Ovary (tissue), 9 donors: ENCODE results near the gene ADD1. TPM values are rescaled to one million over a fixed set of nuclear protein-coding genes. Genes with fewer than 3 reads are reported as not detected.

Source experiments
- DNase-seq, 5 donors: peaks; one replicate each; pipeline ENCODE4 v3.0.0-alpha.2; 2019 to 2020
- H3K27ac ChIP-seq, 2 donors: fragments of 200-600 bp; one replicate each; pipeline versions ENCODE4 v1.5.1 to v1.8.0; 2019 to 2022
- H3K27me3 ChIP-seq: fragments of 200-600 bp; one replicate; pipeline ENCODE4 v1.8.0; 2022
- H3K36me3 ChIP-seq: fragments of 200-600 bp; sonication (generic); one replicate; pipeline ENCODE4 v1.5.1; 2019
- H3K4me1 ChIP-seq: one replicate; pipeline ENCODE4 v1.8.1; 2013; ENCODE audit warnings: mild to moderate bottlenecking, moderate library complexity; ENCODE audit not compliant: insufficient read depth
- H3K4me3 ChIP-seq: fragments of 200-600 bp; sonication (generic); one replicate; pipeline ENCODE4 v1.5.1; 2017
- H3K9me3 ChIP-seq, 2 donors: fragments of 200-600 bp in 1 of 2; sonication (generic) in 1 of 2; one replicate each; pipeline versions ENCODE4 v1.5.1 to v1.8.1; 2013 to 2019; ENCODE audit warnings: mild to moderate bottlenecking in 1 of 2, moderate library complexity in 1 of 2
- EP300 ChIP-seq: sonication (generic); formaldehyde crosslinking; IDR thresholded peaks from one replicate; pipeline ENCODE4 v1.6.1; 2017; ENCODE audit warnings: antibody characterized with exemption
- POLR2A ChIP-seq: fragments of 450-650 bp; IDR thresholded peaks from one replicate; pipeline ENCODE4 v1.6.1; 2017; ENCODE audit warnings: antibody characterized with exemption, mild to moderate bottlenecking, moderate library complexity
- WGBS, 3 donors: extraction: QIAGEN DNeasy Blood & Tissue Kit in 1 of 3; methylation state at CpG; one replicate each; pipeline versions ENCODE4 v1.1.5 to v1.1.7; 2013 to 2017; 5-methylcytosine and 5-hydroxymethylcytosine counted together
- intact Hi-C, 4 donors: fragments of 100-400 bp; cut with DNase I; formaldehyde crosslinking; loops; one replicate each; pipeline versions ENCODE4 v1.11.0 to v1.15.1; 2022 to 2023
- polyA plus RNA-seq, 2 donors: library from polyadenylated mRNA; stranded (reverse); fragments of 200-250 nt in 1 of 2; fragments of 350-450 nt in 1 of 2; fragmentation: Illumina TruSeq in 1 of 2; extraction: RNeasy Lipid Tissue Mini Kit (QIAGEN cat#74804) in 1 of 2; gene quantifications; one replicate each; pipeline ENCODE4 v1.2.3, GENCODE V29; 2013 to 2014
- total RNA-seq, 7 donors: library from RNA; depleted of rRNA in 2 of 7; stranded (reverse); fragments of >200 nt in 2 of 7; fragmentation: NEBNext Ultra II Directional in 3 of 7; extraction: Animal tissue kit (Norgen Biotek cat#: 25700) in 3 of 7; gene quantifications; one replicate each; pipeline versions ENCODE4 v1.1.0 to v1.2.4, GENCODE V29; 2016 to 2023
- TF ChIP-seq, protein P1 (sequence below), 3 donors: fragments of 450-650 bp in 2 of 3; fragments of 200-600 bp in 1 of 3; IDR thresholded peaks; one replicate each; pipeline versions ENCODE4 v1.5.1 to v1.8.0; 2016 to 2022; ENCODE audit warnings: antibody characterized with exemption in 3 of 3, mild to moderate bottlenecking in 1 of 3
- donor health status: DM: no; HTN: no; CAD: no; lungs with moderate emphysema.
- donor health status: DM: no; HTN: no; CAD: no.
- donor health status: Bipolar disorder and iron deficiency.
- donor health status: DM: yes; HTN: yes; CAD: no.
- donor health status: DM: no; HTN: no; CAD: no.
- donor health status: DM: yes; HTN: yes; CAD: no.

The ADD1 gene
- total and polyA plus RNA-seq, 9 donors = 166 to 447 (median 365) TPM

DNA sequence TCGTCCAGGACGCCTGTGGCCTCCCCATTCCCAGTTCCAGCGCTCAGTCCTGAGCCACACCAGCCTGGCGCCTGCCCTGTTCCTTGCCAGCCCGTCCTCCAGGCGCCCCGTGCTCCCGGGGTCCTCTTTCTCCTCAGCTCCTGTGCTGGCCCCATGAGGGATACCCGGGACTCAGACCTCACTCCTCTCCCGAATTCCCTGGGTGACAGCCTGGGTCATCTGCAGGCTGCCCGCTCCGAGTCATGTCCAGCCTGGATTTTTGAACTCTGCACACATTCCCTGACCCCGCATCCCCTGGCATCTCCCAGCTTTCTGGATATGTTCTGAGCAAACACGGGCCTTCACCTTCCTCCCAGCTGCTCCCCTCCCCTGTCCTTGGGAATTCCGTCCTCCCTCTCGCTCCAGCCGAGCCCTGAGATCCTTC lies 14.9 kb upstream of the ADD1 start:
- DNase-seq = peak in 1 of 5 donors; percentile 10
- WGBS, 3 donors = 85 to 91% (median 86%) methylated on average over 17 of the region's 17 CpGs
- no peaks in the 10 kb centered on the region for H3K36me3 ChIP-seq

DNA sequence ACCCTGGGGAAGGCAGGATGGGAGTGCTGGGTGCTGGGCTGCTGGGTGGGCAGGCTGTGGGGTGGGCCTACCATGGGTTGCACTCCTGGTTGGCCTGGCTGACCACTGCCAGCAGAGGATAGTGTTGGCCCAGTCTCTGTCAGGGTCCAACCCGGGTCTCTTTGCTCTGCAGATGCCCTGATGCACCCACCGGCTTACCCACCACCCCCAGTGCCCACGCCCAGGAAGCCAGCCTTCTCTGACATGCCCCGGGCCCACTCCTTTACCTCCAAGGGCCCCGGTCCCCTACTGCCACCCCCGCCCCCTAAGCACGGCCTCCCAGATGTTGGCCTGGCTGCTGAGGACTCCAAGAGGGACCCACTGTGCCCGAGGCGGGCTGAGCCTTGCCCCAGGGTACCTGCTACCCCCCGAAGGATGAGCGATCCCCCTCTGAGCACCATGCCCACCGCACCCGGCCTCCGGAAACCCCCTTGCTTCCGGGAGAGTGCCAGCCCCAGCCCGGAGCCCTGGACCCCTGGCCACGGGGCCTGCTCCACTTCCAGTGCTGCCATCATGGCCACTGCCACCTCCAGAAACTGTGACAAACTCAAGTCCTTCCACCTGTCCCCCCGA lies 14.2 kb upstream of the ADD1 start:
- Histone ChIP-seq H3K9me3 (no peaks in the 10 kb centered on the region), H3K4me3 (no peak overlapping the region), H3K4me1 (no peaks in the 10 kb centered on the region), H3K36me3 (no peaks in the 10 kb centered on the region), H3K27ac (no peak overlapping the region), H3K27me3 (no peaks in the 10 kb centered on the region)
- DNase-seq = peak in 3 of 5 donors; percentile 11 to 28 (median 14)
- intact Hi-C loops = no loop called here
- 86 to 94% (median 93%) methylated on average over 18 of the region's 18 CpGs for WGBS, 3 donors
- TF ChIP-seq POLR2A = no peak
- TF ChIP-seq EP300 = no peak
- TF ChIP-seq, protein P1, sequence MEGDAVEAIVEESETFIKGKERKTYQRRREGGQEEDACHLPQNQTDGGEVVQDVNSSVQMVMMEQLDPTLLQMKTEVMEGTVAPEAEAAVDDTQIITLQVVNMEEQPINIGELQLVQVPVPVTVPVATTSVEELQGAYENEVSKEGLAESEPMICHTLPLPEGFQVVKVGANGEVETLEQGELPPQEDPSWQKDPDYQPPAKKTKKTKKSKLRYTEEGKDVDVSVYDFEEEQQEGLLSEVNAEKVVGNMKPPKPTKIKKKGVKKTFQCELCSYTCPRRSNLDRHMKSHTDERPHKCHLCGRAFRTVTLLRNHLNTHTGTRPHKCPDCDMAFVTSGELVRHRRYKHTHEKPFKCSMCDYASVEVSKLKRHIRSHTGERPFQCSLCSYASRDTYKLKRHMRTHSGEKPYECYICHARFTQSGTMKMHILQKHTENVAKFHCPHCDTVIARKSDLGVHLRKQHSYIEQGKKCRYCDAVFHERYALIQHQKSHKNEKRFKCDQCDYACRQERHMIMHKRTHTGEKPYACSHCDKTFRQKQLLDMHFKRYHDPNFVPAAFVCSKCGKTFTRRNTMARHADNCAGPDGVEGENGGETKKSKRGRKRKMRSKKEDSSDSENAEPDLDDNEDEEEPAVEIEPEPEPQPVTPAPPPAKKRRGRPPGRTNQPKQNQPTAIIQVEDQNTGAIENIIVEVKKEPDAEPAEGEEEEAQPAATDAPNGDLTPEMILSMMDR (IDR thresholded peaks at IDR 0.05) = no peak

More for the DNA sequence above, 14.9 kb upstream of the ADD1 start:
- intact Hi-C loops = no loop called here
- Histone ChIP-seq H3K9me3 (no peaks in the 10 kb centered on the region), H3K4me1 (no peaks in the 10 kb centered on the region), H3K27ac (no peak overlapping the region), H3K4me3 (no peak overlapping the region), H3K27me3 (no peaks in the 10 kb centered on the region)
- TF ChIP-seq, protein P1 (IDR thresholded peaks at IDR 0.05) = no peak
- TF ChIP-seq POLR2A (no peak), EP300 (no peak)

DNA sequence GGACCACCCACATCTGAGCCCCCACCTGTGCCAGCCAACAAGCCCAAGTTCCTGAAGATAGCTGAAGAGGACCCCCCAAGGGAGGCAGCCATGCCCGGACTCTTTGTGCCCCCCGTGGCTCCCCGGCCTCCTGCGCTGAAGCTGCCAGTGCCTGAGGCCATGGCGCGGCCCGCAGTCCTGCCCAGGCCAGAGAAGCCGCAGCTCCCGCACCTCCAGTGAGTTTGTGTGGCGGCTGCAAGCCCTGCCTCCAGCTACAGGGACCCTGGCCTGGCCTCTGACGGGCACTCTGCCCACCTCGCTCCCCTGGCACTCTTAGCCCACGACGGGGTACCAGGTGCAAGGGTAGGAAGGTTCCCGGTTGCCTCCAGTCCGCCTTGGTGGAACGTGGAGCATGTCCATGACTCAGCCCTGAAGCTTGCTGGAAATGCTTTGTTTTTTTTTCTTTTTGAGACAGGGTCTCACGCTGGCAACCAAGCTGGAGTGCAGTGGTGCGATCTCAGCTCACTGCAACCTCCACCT lies 13.7 kb upstream of the ADD1 start:
- no peak overlapping the region for H3K27ac ChIP-seq
- intact Hi-C loops = no loop called here
- DNase-seq = peak in 3 of 5 donors; percentile 13 to 28 (median 21)
- no peaks in the 10 kb centered on the region for H3K36me3 ChIP-seq
- H3K27me3 ChIP-seq = no peaks in the 10 kb centered on the region
- H3K9me3 ChIP-seq = no peaks in the 10 kb centered on the region
- H3K4me3 ChIP-seq = no peak overlapping the region
- WGBS, 3 donors = 89 to 94% (median 91%) methylated on average over 19 of the region's 19 CpGs
- no peaks in the 10 kb centered on the region for H3K4me1 ChIP-seq
- TF ChIP-seq EP300 = no peak
- TF ChIP-seq, protein P1 (IDR thresholded peaks at IDR 0.05) = no peak

DNA sequence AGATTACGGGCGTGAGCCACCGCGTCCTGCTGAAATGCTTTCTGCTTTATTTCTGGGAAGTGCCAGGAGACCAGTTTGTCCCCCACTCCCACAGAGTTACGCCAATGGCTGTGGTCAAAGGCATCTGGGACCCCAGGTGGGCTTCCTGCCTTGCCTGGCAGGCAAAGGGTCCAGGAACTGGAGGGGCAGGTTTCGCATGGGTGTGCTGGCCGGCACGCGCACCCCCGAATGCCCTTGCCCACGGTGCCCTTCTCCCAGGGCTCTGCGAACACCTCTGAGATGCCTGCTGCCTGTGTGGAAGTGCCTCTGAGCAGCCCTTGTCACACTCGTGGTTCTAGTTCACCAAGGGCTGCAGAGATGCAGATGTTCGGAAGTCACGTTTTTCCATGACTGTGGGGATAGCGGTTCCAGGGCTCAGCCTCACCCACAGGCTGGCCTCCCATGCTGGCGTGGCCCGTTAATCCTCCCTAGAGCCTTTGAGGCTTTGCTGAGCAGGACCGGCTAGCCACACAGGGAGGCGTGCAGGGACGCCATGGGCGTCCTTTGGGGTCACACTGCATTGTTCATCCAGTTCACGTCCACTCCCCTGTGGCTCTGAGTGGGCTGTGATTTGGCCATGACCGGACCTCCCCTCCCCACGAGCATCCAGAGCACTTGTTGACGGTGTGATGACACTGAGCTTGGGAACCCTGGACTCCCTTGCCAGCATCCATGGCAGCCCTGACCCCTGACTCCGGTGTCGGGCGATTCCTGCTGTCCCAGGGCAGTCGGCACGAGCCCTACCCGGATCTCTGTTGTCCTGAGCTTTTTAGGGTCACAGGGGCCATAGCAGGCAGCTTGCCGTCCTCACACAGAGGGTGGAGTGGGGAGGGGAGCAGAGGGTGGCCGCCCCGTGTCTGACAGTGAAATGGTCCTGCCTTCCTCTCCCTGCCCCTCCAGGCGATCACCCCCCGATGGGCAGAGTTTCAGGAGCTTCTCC lies 12.7 kb upstream of the ADD1 start:
- DNase-seq = peak in 3 of 5 donors; percentile 5 to 18 (median 16)
- H3K36me3 ChIP-seq = no peaks in the 10 kb centered on the region

More for the DNA sequence above, 12.7 kb upstream of the ADD1 start:
- intact Hi-C loops = no loop called here
- no peaks in the 10 kb centered on the region for H3K9me3 ChIP-seq
- TF ChIP-seq, protein P1 (IDR thresholded peaks at IDR 0.05) = no peak
- no peak for TF ChIP-seq EP300
- TF ChIP-seq POLR2A = no peak
- no peak overlapping the region for H3K4me3 ChIP-seq
- no peaks in the 10 kb centered on the region for H3K4me1 ChIP-seq
- 86 to 91% (median 88%) methylated on average over 37 of the region's 37 CpGs for WGBS, 3 donors
- no peaks in the 10 kb centered on the region for H3K27me3 ChIP-seq
- H3K27ac ChIP-seq = no peak overlapping the region
